Measurements from ENCODE around the gene MOB3A.

Gene MOB3A

GRCh38 chr19:2042485-2043250 lies 53.5 kb downstream of the MOB3A start:
- ATAC-seq (ENCODE audit: insufficient read depth, low read depth): no peak; the same call in 1 of the 3 replicates
- H3K79me2 ChIP-seq (ENCODE audit: insufficient read depth, low read length): peaks cover 19% of the 10 kb centered on the region

DNA sequence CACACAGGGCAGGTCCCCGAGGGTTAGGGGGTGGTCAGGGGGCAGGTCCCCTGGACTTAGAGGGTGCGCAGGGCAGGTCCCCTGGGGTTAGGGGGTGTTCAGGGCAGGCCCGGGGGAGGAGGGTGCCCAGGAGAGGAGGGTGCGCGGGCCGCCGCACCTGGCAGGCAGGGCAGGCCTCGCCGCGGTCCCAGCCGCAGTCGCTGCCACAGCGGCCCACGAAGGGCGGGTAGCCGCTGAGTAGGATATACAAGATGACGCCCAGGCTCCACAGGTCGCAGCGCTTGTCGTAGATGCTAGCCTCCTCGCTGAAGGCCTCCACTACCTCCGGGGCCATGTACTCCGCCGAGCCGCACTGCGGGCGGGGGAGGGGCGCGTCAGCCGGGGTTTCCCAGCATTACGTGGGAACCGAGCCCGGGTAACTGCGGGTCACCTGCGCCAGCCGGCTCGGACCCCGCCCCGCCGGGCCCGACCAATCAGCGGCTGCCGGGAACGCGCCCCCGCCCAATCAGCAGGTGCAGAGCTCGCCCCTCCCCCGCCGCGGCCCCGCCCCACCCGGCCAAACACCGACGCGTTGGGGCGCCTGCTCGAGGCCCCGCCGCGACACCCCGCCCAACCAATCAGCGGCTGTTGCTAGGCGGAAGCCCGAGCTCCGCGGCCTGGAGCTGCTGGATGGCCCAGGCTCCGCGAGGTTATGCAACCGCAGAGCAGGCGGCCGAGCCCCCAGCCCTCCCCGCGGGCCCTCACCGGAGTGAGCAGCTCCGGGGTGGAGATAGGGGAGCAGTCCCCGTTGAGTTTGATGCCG lies 54.2 kb downstream of the MOB3A start:
- peak; percentile 98 for DNase-seq
- TF ChIP-seq EZH2 (IDR thresholded peaks at IDR 0.05; ENCODE audit: borderline replicate concordance, low read depth, low read length, severe bottlenecking): no peak
- TF ChIP-seq CTCF (IDR thresholded peaks at IDR 0.05; ENCODE audit: borderline replicate concordance, extremely low read depth, low read length, poor library complexity, severe bottlenecking): no peak

More at GRCh38 chr19:2042485-2043250, 53.5 kb downstream of the MOB3A start:
- Histone ChIP-seq H3K27me3 (ENCODE audit: insufficient read depth, low read length, poor library complexity) (no peaks in the 10 kb centered on the region), H3K27ac (ENCODE audit: low read length) (peak overlapping the region; percentile 70), H3K4me3 (ENCODE audit: low read depth in 1 of 2, low read length in 2 of 2) (peak overlapping the region in 1 of 2 experiments; percentile 54; a peak in 2 of 4 replicates), H3K9ac (ENCODE audit: low read depth, low read length) (peak overlapping the region; percentile 59), H3K4me2 (ENCODE audit: insufficient read depth, low read length) (peak overlapping the region; percentile 75), H3K4me1 (ENCODE audit: insufficient read depth, low read length) (peaks cover 31% of the 10 kb centered on the region), H3K9me3 (ENCODE audit: insufficient read depth, low read length, severe bottlenecking) (no peaks in the 10 kb centered on the region), H2AFZ (ENCODE audit: low read depth, low read length) (peak overlapping the region; percentile 65), H4K20me1 (ENCODE audit: insufficient read depth, low read length) (peaks cover 59% of the 10 kb centered on the region), H3K36me3 (ENCODE audit: insufficient read depth, low read length) (peaks cover 72% of the 10 kb centered on the region)
- TF ChIP-seq EZH2 (IDR thresholded peaks at IDR 0.05; ENCODE audit: borderline replicate concordance, low read depth, low read length, severe bottlenecking): no peak
- peak; percentile 27 for TF ChIP-seq CTCF (IDR thresholded peaks at IDR 0.05; ENCODE audit: borderline replicate concordance, extremely low read depth, low read length, poor library complexity, severe bottlenecking)
- DNase-seq: no peak

DNA sequence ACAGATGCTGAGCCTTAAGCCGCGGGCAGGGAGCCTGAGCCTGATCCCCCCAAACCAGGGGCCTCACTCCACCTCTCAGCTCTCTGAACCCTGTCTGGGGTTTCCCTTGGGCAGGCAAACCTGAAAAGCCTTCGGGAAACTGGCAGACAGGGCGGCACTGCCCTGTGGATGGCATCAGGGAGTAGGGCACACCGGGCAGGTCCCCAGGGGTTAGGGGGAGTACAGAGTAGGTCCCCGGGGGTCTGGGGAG lies 54.8 kb downstream of the MOB3A start:
- peaks cover 7% of the 10 kb centered on the region; the same call in 1 of the 2 replicates for H3K79me2 ChIP-seq (ENCODE audit: insufficient read depth, low read length)
- H3K27me3 ChIP-seq (ENCODE audit: insufficient read depth, low read length, poor library complexity): no peaks in the 10 kb centered on the region
- H3K9ac ChIP-seq (ENCODE audit: low read depth, low read length): peak overlapping the region; percentile 43; the same call in 1 of the 2 replicates
- TF ChIP-seq CTCF (IDR thresholded peaks at IDR 0.05; ENCODE audit: borderline replicate concordance, extremely low read depth, low read length, poor library complexity, severe bottlenecking): no peak
- no peak for TF ChIP-seq EZH2 (IDR thresholded peaks at IDR 0.05; ENCODE audit: borderline replicate concordance, low read depth, low read length, severe bottlenecking)
- H3K4me3 ChIP-seq (ENCODE audit: low read depth in 1 of 2, low read length in 2 of 2): peak overlapping the region in 1 of 2 experiments; percentile 52; a peak in 1 of 4 replicates
- peak overlapping the region; percentile 67 for H3K27ac ChIP-seq (ENCODE audit: low read length)
- no peak for ATAC-seq (ENCODE audit: insufficient read depth, low read depth)
- peak overlapping the region; percentile 73 for H3K4me2 ChIP-seq (ENCODE audit: insufficient read depth, low read length)
- H3K9me3 ChIP-seq (ENCODE audit: insufficient read depth, low read length, severe bottlenecking): no peaks in the 10 kb centered on the region
- peaks cover 59% of the 10 kb centered on the region for H3K36me3 ChIP-seq (ENCODE audit: insufficient read depth, low read length)
- H4K20me1 ChIP-seq (ENCODE audit: insufficient read depth, low read length): peaks cover 46% of the 10 kb centered on the region
- peaks cover 26% of the 10 kb centered on the region for H3K4me1 ChIP-seq (ENCODE audit: insufficient read depth, low read length)
- no peak overlapping the region for H2AFZ ChIP-seq (ENCODE audit: low read depth, low read length)
- DNase-seq: no peak

More for the DNA sequence above, 54.2 kb downstream of the MOB3A start:
- H3K27ac ChIP-seq (ENCODE audit: low read length): peak overlapping the region; percentile 70
- H3K4me1 ChIP-seq (ENCODE audit: insufficient read depth, low read length): peaks cover 26% of the 10 kb centered on the region
- peaks cover 64% of the 10 kb centered on the region for H3K36me3 ChIP-seq (ENCODE audit: insufficient read depth, low read length)
- ATAC-seq (ENCODE audit: insufficient read depth, low read depth): peak; percentile 93
- no peaks in the 10 kb centered on the region for H3K27me3 ChIP-seq (ENCODE audit: insufficient read depth, low read length, poor library complexity)
- peak overlapping the region; percentile 75 for H3K4me2 ChIP-seq (ENCODE audit: insufficient read depth, low read length)
- peak overlapping the region; percentile 65 for H2AFZ ChIP-seq (ENCODE audit: low read depth, low read length)
- peaks cover 52% of the 10 kb centered on the region for H4K20me1 ChIP-seq (ENCODE audit: insufficient read depth, low read length)
- peak overlapping the region; percentile 59 for H3K9ac ChIP-seq (ENCODE audit: low read depth, low read length)
- H3K79me2 ChIP-seq (ENCODE audit: insufficient read depth, low read length): peaks cover 12% of the 10 kb centered on the region; the same call in 1 of the 2 replicates
- H3K9me3 ChIP-seq (ENCODE audit: insufficient read depth, low read length, severe bottlenecking): no peaks in the 10 kb centered on the region
- H3K4me3 ChIP-seq (ENCODE audit: low read depth in 1 of 2, low read length in 2 of 2): peak overlapping the region in 1 of 2 experiments; percentile 54; a peak in 2 of 4 replicates

Data from DND-41 (cell line).